ENCODE results near the gene DPH6.

- TF ChIP-seq EZH2 (IDR thresholded peaks at IDR 0.05) (no peak), POLR2AphosphoS5 (IDR thresholded peaks at IDR 0.05; ENCODE audit: borderline replicate concordance, low read depth, low read length) (no peak), FOXP2 (optimal IDR thresholded peaks at IDR 0.05; ENCODE audit: control extremely low read depth, extremely low read length, insufficient read depth) (no peak)
Observed at GRCh38 chr15:35466476-35466875, 79.5 kb downstream of the DPH6 start.
